Astrocyte (in vitro differentiated cells and primary cell): ENCODE data around the gene SEC22A.

Experiments used
- EZH2 ChIP-seq: IDR thresholded peaks from 2 replicates; pipeline ENCODE4 v1.6.1; 2012; ENCODE audit warnings: mild to moderate bottlenecking, low read length, inconsistent platforms; ENCODE audit not compliant: insufficient read depth
- TF ChIP-seq, protein P1 (sequence below): IDR thresholded peaks from 2 replicates; pipeline ENCODE4 v1.5.1; 2011; ENCODE audit warnings: low read depth, mild to moderate bottlenecking, inconsistent platforms, low read length, moderate library complexity; ENCODE audit not compliant: insufficient read depth

DNA sequence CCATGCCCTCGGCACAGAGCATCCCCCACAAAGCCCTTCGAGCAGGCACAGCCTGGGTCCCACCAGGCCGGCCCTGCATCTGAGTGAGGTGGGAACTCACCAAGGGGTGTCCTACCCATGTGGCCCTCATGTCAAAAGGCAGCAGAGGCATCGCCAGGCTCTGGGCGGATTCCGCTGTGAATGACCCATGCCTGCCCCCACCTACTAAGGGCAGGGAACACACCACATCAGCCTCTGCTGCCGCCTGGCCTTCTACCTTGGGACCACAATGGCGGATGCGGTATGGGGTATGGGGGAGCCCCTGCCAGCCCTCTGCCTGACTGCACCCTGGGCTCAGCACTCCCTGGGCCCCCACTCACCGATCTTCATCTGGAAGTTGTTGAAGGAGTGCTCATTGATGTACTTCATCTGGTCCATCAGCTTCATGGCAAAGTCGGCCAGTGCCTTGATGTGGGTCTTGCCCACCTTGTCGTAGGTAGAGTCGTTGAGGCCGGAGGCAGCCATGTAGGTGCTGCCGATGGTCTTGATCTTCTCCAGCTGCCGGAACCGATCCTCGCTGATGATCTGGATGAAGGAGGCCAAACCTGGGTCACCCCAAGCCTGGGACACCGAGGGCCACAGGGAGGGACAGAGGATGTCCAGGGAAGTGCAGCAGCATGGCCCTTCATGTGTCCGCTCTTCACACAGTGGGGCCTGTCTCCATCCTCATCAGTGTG lies 87.8 kb downstream of the SEC22A start:
- TF ChIP-seq, protein P1, sequence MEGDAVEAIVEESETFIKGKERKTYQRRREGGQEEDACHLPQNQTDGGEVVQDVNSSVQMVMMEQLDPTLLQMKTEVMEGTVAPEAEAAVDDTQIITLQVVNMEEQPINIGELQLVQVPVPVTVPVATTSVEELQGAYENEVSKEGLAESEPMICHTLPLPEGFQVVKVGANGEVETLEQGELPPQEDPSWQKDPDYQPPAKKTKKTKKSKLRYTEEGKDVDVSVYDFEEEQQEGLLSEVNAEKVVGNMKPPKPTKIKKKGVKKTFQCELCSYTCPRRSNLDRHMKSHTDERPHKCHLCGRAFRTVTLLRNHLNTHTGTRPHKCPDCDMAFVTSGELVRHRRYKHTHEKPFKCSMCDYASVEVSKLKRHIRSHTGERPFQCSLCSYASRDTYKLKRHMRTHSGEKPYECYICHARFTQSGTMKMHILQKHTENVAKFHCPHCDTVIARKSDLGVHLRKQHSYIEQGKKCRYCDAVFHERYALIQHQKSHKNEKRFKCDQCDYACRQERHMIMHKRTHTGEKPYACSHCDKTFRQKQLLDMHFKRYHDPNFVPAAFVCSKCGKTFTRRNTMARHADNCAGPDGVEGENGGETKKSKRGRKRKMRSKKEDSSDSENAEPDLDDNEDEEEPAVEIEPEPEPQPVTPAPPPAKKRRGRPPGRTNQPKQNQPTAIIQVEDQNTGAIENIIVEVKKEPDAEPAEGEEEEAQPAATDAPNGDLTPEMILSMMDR = no peak
- no peak for TF ChIP-seq EZH2
